HK-2 (cell line): ENCODE data around the gene MICALL2.

ENCODE experiments used
- DNase-seq: peaks from one replicate; pipeline ENCODE4 v3.0.0-alpha.2; 2018; ENCODE audit not compliant: unreplicated experiment

The MICALL2 gene

DNA sequence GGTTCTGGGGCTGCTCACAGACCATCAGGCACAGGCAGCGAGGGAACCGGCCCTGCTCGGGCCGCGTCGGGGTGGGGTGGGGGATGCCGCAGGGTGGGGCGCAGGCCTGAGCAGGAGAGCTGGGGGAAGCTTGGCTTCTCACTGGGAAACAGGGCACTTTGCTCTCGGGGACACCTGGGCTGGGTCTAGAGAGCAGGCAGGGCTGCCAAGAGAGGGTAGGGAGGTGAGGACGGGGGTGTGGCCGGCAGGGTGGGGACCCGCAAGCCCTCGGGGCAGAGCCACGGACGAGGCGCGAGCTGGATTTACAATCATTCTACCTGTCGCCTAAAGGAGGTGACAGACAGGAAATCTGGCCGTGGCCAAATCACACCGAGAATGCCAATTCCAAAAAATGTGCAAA is 33.9 kb upstream of the MICALL2 start:
- DNase-seq: no peak

DNA sequence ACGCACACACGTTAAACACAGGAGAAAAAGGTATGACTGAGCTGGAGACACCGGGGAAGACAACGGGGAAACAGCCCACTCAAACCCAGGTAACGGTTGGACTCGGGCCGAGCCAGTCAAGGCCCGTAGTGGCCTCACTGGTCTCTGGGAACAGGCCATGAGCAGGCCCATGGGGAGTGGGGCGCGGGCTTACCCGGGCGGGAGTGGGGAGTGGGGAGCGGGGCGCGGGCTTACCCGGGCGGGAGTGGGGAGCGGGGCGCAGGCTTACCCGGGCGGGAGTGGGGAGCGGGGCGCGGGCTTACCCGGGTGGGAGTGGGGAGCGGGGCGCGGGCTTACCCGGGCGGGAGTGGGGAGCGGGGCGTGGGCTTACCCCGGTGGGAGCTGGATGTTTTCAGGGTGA is 33.4 kb upstream of the MICALL2 start:
- no peak for DNase-seq

DNA sequence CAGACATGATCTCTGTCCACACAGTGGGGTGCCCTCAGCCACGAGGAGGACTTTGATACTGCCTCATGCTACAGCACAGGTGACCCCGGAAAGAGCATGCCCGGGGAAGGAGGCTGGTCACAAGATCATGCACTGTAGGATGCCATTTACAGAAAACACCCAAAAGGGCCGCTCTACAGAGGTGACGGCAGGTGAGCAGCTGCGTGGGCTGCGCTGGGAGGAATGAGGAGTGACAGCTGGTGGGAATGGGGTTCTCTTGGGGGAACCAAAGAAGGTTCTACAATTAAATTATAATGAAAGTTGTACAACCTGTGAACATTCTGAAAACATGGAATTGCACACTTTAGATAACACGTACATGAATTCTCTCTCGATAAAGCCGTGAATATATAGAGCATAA is 33.0 kb upstream of the MICALL2 start:
- no peak for DNase-seq

DNA sequence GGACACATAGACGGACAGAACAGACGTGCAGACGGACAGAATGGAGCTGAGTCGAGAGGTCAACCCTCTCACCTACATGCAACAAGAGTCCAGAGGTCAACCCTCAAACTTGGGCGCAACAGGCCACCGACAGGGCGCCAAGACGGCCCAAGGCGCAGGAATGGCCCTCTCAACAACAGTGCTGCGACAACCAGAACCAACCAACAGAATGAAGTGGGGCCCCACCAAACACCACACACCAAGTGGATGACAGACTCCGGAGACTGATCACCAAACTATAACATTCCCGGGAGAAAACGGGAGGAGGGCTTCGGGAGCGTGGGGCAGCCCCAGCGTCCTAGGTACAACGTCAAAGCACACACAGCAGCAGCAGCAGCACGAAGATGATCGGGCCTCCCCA is 31.6 kb upstream of the MICALL2 start:
- DNase-seq: no peak

DNA sequence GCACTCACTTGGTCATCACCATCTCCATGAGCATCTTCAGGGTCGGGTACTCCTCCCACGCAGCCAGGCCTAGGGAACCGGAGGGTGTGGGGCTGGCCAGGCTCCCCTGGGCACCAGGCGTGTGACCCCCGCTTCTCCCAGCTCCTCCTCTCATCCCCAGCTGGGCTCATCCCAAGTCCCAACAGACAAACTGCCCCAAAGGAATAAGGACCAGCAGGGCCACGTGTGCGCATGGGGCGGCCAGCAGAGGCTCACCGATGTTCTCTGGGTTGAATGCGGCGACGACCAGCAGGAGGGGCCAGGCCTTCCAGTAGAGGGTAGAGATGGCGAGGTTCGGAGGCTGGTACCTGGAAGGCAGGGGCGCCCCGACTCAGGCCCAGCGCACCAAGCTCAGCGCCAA is 30.1 kb upstream of the MICALL2 start:
- DNase-seq: no peak

DNA sequence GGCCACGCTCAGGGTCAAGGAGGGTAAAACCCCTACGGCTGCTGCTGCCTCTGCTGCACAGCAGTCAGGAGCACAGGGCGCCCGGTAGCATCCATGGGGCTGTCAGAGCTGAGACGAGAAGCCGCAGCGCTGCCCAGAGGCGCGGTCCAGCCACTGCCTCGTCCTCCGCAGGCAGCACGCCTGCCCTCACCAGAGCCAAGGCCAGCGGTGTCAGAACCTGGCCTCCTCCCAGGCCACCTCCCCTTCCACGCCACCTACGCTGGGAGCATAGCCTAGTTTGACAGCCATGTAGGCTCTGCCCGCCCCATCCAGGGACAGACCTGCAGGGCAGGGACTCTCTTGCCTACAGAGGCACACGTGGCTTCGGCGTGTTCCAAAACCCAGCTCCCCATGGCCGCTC is 28.7 kb upstream of the MICALL2 start:
- no peak for DNase-seq

DNA sequence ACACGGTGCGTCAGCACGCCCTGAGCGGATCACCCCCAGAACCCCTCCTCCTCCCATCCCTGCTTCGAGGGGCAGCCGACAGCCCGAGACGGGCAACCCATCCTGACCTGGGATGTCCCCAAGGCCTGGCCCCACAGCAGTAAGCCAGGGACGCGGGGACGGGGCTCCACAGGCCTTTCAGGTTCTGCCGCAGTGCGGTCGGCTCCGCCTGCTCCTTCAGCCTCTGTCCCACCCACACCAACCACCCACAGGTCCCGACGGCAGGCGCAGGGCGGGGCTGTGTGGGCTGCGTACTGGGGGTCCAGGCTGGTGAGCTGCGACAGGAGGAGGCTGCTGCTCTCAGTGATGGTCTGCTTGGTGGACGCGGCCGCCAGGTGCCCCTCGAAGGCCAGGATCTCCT is 28.2 kb upstream of the MICALL2 start:
- DNase-seq: no peak

DNA sequence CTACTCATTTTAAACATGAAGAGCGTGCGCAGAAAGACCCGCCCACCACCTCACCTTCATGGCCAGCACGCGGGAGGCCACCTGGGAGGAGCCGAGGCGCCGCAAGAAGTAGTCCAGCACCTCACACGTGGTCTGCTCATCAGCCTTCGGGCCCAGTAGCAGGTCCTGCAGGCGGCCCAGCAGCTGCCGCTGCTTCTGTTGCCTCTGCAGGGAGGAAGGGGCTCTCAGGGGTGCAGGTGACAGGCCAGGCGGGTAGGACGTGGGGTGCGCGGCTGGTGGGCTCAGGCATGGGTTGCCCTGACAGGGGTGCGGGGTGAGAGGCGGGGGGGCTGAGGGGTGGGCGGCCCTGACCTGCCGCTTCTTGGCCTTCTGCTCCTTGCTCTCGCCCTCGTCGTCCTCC is 27.3 kb upstream of the MICALL2 start:
- DNase-seq: no peak

DNA sequence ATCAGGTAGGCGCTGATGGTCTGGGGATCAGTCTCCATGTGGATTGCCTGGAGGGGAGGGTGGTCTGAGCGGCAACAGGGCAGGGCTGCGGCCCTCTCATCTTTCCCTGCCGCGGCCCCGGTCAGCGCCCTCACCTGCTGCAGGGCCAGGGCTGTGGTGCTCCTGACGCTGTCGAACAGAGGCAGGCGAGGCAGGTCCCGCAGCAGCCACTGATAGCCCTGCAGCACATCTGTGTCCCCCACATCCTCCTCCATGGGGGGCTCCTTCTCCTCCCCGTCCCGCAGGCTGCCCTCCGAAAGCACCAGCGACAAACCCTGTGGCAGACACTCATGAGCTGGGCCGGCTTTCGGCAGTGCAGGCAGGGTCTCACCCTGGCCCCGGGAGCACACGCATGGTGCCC is 25.9 kb upstream of the MICALL2 start:
- DNase-seq: no peak

DNA sequence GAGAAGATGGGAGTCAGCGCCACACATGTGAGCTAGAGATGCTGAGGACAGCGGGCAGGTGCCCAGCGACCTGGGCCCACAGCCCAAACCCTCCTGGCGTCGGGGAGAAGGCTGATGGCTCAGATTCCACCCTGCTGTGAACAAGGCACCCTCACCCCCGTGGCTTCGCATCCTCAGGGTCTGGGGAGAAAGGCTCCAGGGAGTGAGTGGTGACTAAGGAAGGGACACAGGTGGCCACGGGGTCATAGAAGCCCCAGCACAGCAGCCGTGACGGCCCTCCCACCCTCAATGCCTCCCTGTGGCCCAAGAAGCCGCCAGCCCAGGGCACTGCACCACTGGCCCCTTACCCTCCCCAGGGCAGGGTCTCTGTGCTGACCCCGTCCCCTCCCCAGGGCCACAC is 25.3 kb upstream of the MICALL2 start:
- no peak for DNase-seq

DNA sequence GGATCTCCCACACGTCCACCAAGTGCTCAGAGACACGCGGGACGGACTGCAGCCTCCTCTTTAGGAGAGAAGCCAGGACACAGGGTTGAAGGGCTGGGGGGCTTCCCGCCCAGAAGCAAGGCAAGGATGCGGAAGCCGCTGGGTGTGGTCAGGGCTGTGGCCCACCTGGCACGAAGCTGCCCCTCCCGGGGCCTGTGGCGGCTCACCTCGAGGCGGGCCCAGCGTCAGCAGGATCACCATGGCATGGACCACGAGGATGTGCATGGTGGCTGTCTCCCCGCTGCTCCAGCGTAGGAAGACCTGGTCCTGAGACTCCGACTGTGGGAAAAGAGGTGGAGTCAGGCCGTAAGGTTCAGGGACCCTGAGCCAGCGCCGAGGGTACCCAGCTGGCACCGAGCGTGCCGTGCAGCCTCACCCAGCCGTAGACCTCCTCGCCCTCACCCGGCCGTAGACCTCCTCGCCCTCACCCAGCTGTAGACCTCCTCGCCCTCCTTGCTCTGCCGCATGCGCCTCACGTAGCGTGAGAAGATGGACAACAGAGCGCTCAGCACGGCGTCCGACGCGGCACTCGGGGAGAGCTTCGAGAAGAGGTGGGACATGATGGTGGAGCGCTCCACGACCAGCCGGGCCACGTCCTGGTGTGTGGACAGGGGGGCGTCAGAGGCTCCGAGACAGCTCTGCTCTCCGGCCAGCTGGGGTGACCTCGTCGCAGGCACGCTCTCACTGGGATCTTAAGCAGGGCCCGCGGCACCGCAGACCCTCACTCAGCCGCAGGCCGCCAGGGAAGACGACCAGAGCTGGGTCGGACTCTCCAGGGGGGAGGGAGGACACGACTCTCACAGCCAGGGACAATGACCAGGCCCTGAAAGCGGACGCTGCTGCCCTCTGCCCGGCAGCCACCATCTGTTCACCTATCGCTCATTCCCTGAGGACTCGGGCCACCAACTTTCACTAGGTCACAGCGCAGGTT is 24.6 kb upstream of the MICALL2 start:
- no peak for DNase-seq

DNA sequence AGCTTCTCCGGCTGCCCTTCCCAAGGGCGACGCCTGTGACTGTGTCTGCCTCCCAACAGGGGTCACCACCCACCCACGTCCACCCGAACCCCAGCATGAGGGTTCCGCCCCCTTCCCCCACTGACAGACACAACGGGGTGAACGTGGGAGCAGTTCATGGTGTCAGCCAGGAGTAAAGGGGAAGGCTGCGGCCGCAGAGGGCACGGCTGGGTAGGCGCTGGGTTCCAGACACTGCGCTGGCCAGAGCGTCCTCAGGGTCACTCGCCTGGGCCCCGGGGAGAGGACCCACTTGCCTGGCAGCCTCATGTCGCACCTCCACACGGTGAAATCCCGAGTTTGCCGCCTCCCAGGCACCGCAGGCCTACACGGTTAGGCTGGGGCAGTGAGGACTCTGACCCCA is 23.8 kb upstream of the MICALL2 start:
- no peak for DNase-seq

DNA sequence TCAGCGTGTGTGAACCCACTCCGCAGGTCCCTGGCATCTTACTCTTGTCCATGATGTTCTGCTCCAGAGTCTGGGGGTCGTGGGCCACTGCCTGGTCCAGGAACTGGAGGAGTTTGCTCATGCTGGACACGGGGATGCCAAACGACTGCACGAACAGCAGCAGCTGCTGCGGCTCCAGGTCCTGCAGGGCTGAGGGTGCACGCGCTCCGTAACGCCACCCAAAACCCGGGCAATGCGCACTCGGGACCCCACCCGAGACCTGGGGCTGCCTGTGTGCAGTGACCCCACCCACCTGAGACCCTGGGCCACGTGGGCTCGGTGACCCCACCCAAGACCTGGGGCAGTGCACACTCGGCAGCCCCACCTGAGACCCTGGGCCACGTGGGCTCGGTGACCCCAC is 22.0 kb upstream of the MICALL2 start:
- DNase-seq: no peak

DNA sequence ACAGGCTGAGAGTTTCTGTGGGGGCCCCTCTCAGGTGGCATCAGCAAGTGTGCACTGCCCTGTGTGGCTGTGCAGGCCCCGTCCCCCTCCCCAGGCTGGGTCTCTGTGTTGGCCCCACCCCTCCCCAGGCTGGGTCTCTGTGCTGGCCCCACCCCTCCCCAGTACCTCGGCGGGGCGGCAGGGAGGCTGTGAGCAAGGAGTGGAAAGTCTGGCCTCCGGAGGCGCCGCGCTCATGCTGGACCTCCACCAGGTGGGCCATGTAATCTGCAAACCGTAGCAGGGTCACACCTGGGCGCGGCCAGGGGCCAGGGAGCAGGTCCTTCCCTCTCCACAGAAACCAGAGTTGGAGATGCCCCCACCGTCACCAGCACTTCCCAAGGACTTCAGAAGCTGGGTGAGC is 21.4 kb upstream of the MICALL2 start:
- DNase-seq: no peak

DNA sequence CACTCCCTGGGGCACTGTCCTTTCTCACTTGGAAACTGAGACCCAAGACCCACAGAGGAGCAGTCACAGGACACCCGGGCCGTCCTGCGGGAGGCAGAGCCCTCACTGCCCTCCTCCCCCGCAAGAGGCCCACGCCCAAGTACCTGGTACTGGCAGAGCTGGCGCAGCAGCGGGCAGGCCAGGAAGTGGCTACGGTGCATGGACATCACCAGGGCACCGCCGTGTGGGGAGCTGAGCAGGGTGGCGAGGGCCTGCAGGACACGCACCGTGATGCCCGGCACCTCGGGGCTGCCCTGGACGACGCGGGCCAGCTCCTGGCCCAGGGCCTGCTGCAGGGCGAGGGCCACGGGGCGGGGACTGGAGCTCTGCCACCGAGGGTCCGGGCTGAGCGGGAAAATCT is 20.0 kb upstream of the MICALL2 start:
- DNase-seq: no peak

DNA sequence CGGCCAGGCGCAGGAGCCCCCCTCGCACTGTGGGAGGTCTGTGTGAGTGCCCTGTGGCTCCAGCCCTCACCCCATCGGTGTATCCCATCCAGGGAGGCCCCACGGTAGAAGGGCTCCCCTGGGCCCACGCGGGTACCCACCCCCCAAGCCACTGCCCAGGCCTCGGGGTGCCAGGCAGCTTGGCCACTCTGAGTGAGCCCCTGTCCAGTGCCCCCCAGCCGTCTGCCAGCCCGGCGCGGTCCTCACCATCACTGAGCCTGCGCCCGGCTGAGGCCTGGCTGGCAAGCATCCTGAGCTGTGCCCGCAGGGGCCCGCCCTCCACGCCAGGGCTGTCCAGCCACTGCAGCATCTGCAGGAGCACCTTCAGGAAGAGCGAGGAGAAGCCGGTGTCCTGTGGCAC is 19.2 kb upstream of the MICALL2 start:
- no peak for DNase-seq

DNA sequence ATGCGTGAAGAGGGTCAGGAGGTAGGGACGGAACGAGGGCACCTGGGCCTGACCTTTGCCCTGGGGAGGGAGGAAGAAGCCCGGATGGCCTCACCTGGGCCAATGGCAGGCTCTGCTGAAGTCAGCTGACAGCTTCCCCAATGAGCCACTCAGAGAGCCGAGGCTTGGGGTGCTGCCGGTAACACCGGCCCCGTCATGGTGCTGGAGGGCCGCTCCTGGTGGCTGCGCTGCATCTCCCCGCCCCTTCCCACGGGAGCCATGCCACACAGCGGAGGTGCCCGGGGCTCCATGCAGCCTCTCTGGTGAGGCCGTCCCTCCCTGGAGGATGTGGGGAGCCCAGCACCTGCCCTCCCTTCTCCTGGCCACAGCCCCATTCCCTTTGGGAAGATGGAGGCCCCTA is 17.6 kb upstream of the MICALL2 start:
- DNase-seq: no peak

DNA sequence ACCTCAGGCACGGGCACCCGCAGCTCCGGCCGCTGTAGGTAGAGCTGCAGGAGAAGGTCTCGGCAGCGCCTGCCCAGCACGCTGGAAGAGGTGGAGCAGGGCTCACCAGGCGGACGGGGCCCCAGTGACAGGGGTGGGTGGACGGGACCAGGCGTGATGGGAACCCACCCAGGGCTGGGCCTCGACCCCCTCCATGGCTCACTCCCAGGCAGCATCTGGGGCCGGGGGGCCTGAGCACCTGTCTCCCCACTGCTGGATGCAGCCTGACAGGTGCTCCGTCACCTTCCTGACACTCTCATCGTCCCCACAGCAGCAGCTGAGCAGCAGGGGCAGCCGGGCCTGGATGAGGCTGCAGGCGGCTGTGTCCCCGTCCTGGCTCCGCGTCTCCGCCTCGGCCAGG is 16.7 kb upstream of the MICALL2 start:
- DNase-seq: no peak

DNA sequence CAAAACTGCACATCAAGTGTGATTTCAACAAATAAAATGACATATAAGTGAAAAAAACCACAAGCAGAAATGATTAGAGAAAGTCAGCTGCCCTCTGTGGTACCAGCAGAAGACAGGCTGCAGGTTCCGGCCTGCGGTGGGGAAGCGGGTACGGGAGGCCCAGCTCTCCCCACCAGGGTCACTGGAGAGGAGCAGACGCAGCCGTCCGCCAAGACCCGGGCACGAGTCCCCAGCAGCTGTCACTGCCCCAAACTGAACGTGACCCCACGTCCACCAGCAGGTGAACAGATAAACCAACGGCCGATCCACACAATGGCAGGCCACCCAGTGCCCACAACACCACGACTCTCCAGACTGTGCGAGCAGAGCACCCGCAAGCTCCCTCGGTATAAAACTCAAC is 16.1 kb upstream of the MICALL2 start:
- no peak for DNase-seq

DNA sequence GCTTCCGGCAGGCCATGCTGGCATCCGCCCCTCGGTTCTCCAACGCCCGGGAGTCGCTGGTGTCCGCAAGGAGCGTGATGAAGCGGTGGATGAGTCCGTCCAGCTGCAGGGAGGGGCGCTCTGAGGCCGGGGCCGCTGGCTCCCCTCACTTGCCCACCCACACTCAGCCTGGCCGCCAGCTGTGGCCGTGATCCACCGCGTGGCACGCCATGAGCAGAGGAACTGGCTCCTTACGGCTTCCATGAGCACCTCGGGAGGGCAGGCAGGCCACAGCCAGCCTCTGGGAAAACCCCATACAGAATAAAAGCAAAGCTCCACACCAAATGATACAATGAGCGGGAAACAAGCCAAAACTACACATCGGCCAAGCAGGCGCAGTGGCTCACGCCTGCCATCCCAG is 15.5 kb upstream of the MICALL2 start:
- no peak for DNase-seq

DNA sequence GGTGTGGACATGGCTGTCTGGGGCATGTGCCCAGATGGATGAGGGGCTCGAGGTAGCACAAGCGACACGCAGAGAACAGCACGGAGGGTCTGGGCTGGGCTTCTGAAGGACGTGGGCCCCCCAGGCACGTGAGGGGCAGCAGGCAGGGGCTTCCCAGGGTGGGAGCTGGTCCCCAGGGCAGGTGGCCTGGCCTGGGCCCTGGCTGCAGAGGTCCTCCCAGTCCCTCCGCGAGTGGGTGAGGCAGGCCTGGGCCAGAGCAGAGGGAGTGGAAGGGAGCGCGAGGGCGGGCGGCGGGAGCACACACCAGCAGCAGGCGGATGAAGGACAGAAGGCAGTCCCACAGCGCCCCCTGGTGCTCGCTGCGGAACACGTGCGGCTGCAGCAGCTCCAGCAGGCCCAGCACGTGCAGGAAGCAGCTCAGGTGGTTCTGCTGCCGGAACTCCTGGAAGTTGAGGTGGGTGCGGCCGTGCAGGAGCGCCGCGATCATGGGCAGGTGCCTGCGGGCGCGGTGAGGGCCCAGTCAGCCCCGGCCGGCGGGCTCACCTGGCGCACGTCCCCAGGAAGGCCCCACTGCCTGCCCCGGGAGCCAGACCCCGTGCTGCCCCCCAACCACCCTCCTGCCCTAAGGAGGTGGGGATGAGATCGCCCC is 14.7 kb upstream of the MICALL2 start:
- peak; percentile 86 for DNase-seq

DNA sequence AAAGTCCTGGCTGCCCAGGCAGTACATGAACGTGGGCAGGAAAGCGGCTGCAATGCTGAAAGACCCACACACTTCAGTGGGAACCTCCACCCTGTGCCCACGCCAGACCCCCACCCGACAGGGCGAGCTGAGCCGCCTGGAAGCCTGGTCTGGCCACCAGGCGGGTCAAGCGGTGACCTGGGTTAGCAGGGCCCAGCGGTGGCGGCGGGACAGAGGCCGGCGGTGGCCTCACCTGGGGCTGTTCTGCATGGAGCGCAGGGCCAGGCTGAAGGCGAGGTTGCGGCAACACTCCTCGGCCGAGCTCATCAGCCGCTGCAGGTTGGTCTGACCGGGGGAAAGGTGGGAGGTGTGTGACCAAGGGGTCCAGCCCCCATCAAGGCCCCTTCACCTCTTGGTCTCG is 11.6 kb upstream of the MICALL2 start:
- DNase-seq: no peak

DNA sequence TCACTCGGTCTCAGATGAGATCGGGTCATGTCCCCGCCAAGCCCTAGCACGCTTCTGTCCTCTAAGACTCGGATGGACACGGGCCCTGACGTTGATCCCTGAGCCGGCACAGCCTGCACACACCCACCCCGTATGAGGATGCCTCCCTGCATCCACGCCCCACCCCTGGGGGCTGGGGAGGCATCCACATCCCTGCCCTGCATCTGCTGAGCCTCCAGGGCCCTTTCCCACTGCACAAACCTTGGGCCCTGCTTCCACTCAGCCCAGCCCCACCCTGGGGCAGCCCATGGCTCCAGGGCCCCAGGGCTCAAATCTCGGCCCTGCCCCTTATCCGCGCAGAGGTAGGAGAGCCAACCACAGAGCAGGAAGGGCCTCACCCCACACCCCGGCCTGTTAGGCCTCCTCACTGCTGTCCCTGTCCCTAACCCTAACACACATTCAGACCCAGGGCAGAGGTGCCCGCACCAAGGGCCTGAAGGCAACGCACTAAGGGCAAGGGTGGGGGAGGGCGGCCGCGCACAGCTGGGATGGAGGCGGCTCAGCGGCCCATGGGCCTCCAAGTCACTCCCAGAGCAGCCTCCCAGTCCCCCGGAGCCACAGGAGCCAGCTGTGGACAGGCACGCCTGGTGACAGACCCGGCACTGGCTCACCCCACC is 9.5 kb upstream of the MICALL2 start:
- no peak for DNase-seq
